HUDEP-2 (cell line): Measurements from ENCODE around the gene ZNF91.
"Not testable (repeated sequence)": the region's sequence is repeated elsewhere in the genome, so short reads cannot be mapped to it uniquely, and the experiment has no call there.

Experiments
- DNase-seq, 76 experiments: peaks; one replicate each; lab custom pipeline; 2025; ENCODE audit not compliant: unreplicated experiment in 76 of 76; lab: John Stamatoyannopoulos, UW

Gene ZNF91

GRCh38 chr19:23321403-23321802 is 73.9 kb downstream of the ZNF91 start:
- not testable (repeated sequence) for DNase-seq

DNA sequence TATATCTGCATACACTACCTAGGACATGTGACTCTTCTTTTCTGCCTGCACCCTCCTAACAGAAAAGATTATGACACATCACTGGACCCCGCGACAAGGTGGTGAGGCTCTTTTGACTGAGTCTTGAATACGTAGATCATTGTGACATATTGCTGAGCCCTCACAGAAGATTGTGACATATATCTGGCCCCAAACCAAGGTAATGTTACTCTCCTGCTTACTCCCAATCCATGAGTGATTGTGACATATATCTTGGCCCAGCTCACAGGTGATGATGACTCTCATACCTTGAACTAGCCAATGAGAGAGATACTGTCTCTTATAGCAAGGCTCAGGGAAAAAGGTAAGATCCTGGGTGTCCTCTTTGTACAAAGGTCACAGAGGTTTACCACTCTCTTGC is 75.7 kb downstream of the ZNF91 start:
- DNase-seq, result not testable (repeated sequence)

GRCh38 chr19:23318941-23319340 is 76.3 kb downstream of the ZNF91 start:
- not testable (repeated sequence) for DNase-seq

DNA sequence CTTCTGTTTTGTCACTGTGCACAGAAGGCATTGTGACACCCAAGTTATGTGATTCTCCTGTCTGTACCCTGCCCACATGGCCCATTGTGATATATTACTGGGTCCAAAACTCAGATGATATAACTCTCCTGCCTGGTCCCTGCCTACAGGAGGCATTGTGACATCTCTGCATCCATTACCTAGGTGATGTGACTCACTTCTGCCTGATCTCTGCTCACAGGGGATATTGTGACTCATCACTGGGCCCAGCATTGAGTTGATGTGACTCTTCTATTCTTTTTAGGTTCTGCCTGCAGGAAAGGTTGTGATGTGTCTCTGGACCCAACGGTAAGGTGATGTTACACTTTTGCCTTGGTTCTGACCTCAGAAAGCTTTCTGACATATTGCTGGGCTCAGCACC is 77.1 kb downstream of the ZNF91 start:
- DNase-seq, result no peak

GRCh38 chr19:23315286-23315685 is 80.0 kb downstream of the ZNF91 start:
- no peak for DNase-seq

DNA sequence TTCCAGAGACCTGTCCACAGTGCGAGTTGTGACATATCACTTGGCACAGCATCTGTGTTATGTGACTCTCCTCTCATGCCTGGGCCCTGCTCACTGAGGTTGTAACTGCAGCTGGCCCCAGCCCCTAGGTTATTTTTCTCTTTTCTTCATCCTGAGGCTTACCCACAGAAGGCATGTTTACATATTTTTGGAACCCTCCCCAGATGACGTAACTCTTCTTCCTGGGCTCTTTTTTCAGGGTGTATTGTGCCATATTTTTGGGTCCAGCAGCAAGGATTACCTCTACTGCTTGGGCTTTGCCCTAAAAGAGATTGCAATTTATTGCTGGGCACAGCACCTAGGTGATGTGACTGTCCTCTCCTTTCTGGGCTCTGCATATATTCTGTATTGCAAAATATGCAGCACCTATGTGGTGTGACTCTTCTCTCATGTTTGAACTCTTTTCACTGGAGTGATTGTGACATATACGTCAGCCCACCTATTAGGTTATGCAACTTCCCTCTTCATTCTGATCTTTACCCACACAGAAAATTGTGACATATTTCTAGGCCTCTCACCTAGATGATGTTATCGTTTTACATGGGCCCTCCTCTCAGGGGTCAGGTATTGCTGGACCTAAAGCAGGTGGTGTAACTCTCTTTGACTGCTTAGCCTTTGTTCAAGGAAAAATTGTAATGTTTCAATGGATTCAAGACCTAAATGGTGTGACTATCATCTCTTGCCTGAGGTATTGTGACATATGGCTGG is 80.6 kb downstream of the ZNF91 start:
- no peak for DNase-seq

GRCh38 chr19:23313196-23313595 is 82.1 kb downstream of the ZNF91 start:
- DNase-seq, result no peak

- no peak for DNase-seq
These were observed 82.8 kb downstream of the ZNF91 start for GRCh38 chr19:23312515-23312914.

DNA sequence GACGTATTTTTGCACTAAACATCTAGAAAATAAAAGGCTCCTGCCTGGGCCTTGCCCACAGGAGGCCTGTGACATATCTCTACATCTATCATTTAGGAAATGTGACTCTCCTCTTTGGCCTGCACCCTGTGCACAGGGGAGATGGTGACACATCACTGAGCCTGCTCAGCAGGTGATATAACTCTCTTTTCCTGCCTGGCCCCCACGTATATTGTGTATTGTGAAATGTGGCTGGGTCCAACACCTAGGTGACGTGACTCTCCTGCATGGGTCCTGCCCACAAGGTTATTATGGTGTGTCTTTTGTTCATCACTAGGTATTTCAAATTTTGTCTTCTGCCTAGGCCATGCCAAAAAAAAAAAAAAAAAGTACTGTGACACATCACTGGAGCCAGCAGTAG is 83.7 kb downstream of the ZNF91 start:
- no peak for DNase-seq

DNA sequence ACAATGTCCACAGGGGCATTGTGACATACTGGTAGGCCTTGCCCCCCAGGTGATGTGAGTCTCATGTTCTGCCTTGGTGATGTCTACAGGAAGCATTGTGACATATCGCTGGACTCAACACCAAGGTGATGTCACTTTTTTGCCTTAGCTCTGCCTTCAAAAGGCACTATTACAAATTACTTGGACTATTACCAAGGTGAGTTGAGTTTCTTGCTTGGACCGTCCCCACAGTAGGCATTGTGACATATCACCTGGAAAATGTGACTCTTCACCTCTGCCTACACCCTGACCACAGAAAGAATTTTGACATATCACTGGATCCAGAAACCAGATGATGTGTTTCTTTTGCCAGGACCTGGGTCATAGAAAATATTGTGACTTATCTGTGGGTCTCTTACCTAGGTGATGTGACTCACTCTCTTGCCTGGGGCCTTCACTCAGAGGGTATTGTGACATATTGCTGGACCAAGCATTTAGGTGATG is 84.5 kb downstream of the ZNF91 start:
- DNase-seq, result no peak

GRCh38 chr19:23309926-23310325 is 85.3 kb downstream of the ZNF91 start:
- no peak for DNase-seq

- no peak for DNase-seq
These were observed 89.7 kb downstream of the ZNF91 start for GRCh38 chr19:23305555-23305954.

- DNase-seq, result no peak
These were observed 91.0 kb downstream of the ZNF91 start for GRCh38 chr19:23304238-23304637.

DNA sequence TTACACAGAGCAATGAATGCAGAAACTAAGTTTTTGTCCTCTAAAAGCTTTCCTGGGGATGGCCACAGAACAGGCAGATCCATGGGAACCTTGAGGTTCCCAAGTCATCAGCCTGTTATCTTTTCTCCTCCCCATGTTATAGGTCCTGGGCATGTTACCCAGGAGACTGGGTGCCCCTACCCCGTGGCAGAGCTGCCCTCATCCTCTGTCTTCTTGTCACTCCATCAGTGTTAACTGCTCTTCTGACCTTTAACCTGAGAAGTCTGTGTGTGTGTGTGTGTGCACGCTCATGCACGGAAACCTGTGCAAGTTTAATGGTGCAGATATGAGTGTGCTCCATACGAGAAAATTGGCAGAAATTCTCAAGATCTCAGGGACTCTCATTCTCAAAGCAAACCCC is 101.1 kb downstream of the ZNF91 start:
- DNase-seq, result no peak

DNA sequence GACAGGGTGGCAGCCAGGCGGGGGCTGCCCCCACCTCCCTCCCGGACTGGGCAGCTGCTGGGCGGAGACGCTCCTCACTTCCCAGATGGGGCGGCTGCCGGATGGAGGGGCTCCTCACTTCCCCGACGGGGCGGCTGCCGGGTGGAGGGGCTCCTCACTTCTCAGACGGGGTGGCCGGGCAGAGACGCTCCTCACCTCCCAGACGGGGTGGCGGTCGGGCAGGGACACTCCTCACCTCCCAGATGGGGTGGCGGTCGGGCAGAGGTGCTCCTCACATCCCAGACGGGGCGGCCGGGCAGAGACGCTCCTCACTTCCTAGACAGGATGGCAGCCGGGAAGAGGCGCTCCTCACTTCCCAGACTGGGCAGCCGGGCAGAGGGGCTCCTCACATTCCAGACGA is 105.3 kb downstream of the ZNF91 start:
- not testable (repeated sequence) for DNase-seq
